Lower leg skin (tissue), 3 donors: ENCODE data around the gene MAN2A2.

Source experiments
- POLR2A ChIP-seq, 2 donors: fragments of 450-650 bp; IDR thresholded peaks; one replicate each; pipeline ENCODE4 v1.6.1; 2016 to 2017; ENCODE audit warnings: antibody characterized with exemption in 2 of 2, mild to moderate bottlenecking in 1 of 2, moderate library complexity in 1 of 2
- TF ChIP-seq, protein P1 (sequence below), 3 donors: fragments of 450-650 bp; IDR thresholded peaks; one replicate each; pipeline ENCODE4 v1.5.1; 2016; ENCODE audit warnings: antibody characterized with exemption in 3 of 3, mild to moderate bottlenecking in 3 of 3, moderate library complexity in 2 of 3

DNA sequence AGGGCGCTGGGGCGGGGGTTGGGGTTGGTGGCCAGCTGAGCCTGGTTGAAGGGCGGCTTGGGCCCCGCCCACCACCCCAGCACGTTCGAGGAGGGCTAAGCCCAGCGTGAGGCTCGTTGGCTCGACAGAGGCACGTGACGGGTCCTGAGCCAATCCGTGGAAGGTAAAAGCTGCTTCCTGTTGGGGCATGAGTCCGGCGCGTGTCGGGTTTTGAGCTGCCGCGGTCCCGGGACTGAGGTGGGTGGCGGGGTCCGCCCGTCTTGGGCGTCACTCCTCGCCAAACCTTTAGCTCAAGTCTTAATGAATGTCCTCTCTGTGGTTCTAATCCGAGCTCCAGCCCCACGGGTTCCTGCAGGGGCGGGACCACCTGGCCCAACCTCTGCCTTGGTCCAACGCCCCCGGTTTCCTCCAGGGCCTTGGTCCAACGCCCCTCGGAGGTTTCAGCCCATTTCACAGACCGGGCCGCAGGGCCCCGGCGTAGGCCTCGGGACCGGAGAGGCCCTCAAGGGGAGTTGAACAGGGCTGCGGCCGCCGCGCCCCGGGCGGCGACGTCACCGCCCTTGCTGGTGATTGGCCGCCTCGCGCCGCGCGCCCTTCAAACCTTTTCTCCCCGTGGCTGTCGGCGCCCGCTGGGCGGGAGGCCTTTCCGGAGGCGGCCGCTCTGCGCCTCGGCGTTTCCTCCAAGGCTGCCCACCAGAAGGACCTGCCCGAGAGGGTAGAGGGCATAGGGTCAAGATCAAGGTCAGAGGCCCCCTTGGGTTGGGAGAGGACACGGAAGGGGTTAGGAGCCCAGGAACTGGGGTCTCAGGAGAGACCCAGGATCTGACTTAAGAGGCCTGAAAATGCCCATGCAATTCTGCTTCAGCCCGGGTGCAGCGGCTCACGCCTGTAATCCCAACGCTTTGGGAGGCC lies 51.9 kb downstream of the MAN2A2 start, which contains the start of gene RCCD1:
- TF ChIP-seq, protein P1, sequence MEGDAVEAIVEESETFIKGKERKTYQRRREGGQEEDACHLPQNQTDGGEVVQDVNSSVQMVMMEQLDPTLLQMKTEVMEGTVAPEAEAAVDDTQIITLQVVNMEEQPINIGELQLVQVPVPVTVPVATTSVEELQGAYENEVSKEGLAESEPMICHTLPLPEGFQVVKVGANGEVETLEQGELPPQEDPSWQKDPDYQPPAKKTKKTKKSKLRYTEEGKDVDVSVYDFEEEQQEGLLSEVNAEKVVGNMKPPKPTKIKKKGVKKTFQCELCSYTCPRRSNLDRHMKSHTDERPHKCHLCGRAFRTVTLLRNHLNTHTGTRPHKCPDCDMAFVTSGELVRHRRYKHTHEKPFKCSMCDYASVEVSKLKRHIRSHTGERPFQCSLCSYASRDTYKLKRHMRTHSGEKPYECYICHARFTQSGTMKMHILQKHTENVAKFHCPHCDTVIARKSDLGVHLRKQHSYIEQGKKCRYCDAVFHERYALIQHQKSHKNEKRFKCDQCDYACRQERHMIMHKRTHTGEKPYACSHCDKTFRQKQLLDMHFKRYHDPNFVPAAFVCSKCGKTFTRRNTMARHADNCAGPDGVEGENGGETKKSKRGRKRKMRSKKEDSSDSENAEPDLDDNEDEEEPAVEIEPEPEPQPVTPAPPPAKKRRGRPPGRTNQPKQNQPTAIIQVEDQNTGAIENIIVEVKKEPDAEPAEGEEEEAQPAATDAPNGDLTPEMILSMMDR (IDR thresholded peaks at IDR 0.05), result no peak
- peak in 1 of 2 donors; percentile 28 for TF ChIP-seq POLR2A (IDR thresholded peaks at IDR 0.05)
